HG02943 (cell line): Measurements from ENCODE around the gene NOL6.
"Not testable (repeated sequence)": the region's sequence is repeated elsewhere in the genome, so short reads cannot be mapped to it uniquely, and the experiment has no call there.

ENCODE experiments used
- ATAC-seq: cut with Tn5 transposase; IDR thresholded peaks from one replicate; pipeline ENCODE4 v1.9.1; 2021; ENCODE audit warnings: mild to moderate bottlenecking, low read depth, moderate library complexity; ENCODE audit not compliant: unreplicated experiment

The NOL6 gene

GRCh38 chr9:33472171-33472880 lies 1.4 kb downstream of the NOL6 start:
- no peak for ATAC-seq

GRCh38 chr9:33471361-33471760 lies 2.4 kb downstream of the NOL6 start:
- ATAC-seq, result no peak

GRCh38 chr9:33469891-33470290 lies 3.8 kb downstream of the NOL6 start:
- ATAC-seq, result no peak

- no peak for ATAC-seq
Observed at GRCh38 chr9:33468797-33469621, 4.7 kb downstream of the NOL6 start.

- no peak for ATAC-seq
Observed at GRCh38 chr9:33468215-33468730, 5.5 kb downstream of the NOL6 start.

GRCh38 chr9:33467526-33467925 lies 6.2 kb downstream of the NOL6 start:
- no peak for ATAC-seq

- no peak for ATAC-seq
Observed at GRCh38 chr9:33466565-33467495, 6.9 kb downstream of the NOL6 start.

- ATAC-seq, result no peak
Observed at GRCh38 chr9:33465596-33466564, 7.8 kb downstream of the NOL6 start.

- no peak for ATAC-seq
Observed at GRCh38 chr9:33465096-33465495, 8.6 kb downstream of the NOL6 start.

- no peak for ATAC-seq
Observed at GRCh38 chr9:33464045-33464636, 9.6 kb downstream of the NOL6 start.

GRCh38 chr9:33463151-33463550 lies 10.6 kb downstream of the NOL6 start:
- no peak for ATAC-seq

GRCh38 chr9:33461492-33461891 lies 12.2 kb downstream of the NOL6 start:
- no peak for ATAC-seq

- ATAC-seq, result no peak
Observed at GRCh38 chr9:33460854-33461253, 12.9 kb downstream of the NOL6 start.

- no peak for ATAC-seq
Observed at GRCh38 chr9:33459115-33459514, 14.6 kb downstream of the NOL6 start.

GRCh38 chr9:33458444-33458843 lies 15.3 kb downstream of the NOL6 start:
- ATAC-seq, result no peak

- no peak for ATAC-seq
Observed at GRCh38 chr9:33455945-33456344, 17.8 kb downstream of the NOL6 start.

GRCh38 chr9:33455456-33455855 lies 18.3 kb downstream of the NOL6 start:
- ATAC-seq, result not testable (repeated sequence)

GRCh38 chr9:33454661-33455026 lies 19.1 kb downstream of the NOL6 start:
- not testable (repeated sequence) for ATAC-seq

GRCh38 chr9:33453999-33454660 lies 19.6 kb downstream of the NOL6 start:
- ATAC-seq, result no peak
